NCI-H2081 treated with DMSO at 0.1 percent for 48 hours (cell line): Measurements from ENCODE around the gene CADPS2.
"Not testable (repeated sequence)": the region's sequence is repeated elsewhere in the genome, so short reads cannot be mapped to it uniquely, and the experiment has no call there.

Source experiments
- DNase-seq: peaks from one replicate; lab custom pipeline; 2025; lab: John Stamatoyannopoulos, UW

Gene CADPS2

DNA sequence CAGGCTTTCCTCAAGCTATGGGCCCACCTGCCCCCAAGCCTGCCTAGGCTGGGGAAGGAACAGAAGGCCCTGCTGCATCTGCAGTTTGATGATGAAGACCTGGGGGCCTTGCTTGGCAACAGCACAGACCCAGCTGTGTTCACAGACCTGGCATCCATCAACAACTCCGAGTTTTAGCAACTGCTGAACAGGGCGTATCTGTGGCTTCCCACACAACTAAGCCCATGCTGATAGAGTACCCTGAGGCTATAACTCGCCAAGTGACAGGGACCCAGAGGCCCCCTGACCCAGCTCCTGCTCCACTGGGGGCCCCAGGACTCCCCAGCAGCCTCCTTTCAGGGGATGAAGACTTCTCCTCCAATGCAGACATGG is 36.3 kb downstream of the CADPS2 start:
- DNase-seq = no peak

DNA sequence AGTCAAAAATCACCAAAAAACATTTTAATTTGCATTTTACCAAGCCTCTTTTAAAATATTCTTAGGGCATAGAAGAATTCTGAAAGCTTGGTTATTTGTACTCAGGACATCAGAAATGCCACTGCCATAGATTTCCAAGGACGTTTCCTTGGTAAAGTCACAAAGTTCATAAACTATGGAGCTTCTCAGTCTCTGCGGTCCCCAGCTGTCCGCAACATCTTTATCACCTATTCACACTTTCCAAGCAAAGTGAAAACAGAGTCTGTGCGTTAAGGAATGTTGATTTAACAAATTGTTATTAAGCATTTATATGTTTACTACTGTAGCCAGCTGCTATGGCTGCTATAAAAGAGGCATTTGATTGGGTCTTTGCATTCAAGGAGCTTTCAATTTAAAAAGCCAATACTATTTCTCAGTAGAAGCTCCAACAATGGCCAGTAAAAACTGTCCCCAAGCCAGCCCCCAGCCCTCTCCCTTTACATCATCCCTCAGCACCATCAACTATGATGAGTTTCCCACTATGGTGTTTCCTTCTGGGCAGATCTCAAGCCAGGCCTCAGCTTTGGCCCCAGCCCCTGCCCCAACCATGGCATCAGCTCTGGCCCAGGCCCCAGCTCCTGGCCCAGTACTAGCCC is 36.8 kb downstream of the CADPS2 start:
- no peak for DNase-seq

DNA sequence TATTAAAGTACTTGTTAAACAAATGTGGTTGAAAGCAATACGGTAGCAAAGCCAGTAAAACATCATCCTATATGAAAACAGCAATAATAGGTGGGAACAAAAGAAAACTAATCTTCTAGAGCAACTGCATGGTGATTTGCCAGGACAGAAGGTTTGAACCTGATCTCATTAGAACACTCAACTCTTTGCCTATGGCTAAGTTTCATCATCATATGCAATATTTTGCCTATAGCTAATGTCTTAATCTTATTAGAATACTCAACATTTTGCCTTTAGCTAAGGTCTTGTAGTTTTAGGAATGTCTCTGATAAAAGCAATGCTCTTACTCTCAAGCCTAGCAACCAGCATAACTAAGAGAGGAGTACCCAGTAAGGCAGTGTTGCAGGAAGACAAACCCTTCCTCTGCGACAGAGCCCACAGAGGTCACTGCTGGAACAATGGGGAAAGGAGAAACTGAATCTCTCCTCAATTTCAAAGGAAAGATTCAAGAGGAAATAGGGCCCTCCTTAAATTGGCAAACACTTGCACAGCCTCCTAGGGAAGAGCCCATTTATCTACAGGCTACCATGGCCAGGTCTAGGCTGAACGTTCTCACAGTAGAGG is 38.3 kb downstream of the CADPS2 start:
- DNase-seq = no peak

DNA sequence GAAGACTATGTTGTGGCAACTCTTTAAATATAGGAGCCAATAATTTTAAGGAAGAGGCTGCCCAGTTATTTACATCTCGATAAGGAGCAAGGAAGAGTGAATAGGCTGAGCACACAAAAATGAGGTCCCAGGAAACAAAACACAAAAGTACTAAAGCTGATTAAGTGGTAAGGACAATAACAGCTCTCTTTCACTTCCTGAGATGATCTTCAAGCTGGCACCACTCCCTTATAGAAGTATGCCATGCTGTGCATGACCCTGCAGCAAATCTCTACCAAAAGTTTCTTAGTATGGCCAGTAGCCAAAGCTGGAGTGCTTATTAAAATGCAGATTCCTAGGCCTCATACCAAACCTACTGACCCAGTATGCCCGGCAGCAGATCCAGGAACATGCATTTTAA is 39.7 kb downstream of the CADPS2 start:
- DNase-seq = no peak

DNA sequence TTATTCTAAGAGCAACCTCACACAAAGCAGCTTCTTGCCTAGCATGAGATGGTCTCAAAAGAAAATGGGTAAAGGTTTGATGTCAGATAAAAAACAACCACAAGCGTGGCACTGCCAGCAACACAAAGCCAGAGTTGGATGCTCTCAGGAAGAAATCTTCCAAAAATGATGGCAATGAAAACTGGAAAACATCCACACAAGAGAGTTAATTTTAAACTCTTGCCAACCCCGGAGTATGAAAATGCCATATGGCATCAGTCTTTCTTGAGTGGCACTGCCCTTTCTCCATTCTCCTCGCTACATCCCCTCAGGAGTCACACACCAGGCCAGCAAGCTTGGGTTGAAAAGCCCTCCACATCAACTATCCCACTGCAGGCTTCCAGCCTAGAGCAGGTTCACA is 41.0 kb downstream of the CADPS2 start:
- DNase-seq = no peak

DNA sequence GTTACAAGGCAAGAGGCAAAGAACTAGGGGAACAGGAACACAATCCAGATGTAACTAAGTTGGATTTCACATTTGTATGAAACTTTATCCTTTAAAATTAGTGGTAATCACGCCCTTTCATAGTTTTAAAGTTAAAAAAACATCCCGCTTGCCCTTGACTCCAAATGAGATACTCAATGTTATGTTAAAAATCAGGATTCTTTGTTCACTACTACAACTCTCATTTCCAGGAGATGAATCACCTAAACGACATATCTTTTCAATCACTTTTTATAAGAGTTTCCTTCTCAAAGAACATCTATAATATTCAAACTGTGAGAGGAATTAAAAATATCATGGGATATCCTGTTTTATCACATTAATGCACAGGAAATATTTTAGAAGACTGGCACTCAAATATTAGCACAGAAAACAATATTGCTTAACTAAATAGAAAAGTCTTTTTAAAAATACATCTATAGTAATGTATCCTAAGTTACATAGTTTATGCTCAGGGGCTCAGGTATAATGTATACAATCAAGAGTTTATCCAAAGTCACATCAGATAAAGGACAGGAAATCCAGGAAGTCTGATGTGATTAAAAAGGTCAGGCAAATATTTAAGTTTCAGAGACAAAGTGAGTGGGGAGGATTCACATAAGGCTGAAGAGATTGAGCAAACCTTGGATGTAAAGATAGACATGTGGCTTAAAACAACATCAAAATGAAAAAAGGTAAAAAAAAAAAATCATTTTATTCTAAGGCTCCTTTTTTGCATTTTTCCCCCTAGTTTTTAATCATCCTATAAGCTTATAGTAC is 41.9 kb downstream of the CADPS2 start:
- no peak for DNase-seq

DNA sequence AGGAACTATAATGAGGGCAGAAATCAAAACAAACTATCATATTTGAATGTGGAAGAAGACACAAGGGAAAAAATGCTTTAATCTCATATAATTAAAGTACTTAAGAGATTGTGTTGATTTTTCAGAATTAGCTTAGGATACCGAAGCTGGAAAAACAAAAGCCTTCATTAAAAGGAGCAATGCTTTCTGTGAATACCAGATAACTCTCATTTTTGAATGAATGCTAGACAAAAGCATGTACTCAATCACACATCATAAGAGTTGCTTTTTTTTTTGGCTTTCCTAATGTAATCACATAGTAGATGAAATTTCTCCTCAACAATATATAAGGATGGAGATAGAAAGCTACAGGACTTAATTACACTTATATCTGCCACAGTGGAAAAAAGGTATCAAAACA is 43.3 kb downstream of the CADPS2 start:
- no peak for DNase-seq

DNA sequence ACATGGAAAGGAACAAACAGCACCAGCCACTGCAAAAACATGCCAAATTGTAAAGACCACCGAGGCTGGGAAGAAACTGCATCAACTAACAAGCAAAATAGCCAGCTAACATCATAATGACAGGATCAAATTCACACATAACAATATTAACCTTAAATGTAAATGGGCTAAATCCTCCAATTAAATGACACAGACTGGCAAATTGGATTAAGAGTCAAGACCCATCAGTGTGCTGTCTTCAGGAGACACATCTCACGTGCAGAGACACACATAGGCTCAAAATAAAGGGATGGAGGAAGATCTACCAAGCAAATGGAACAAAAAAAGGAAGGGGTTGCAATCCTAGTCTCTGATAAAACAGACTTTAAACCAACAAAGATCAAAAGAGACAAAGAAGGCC is 50.0 kb downstream of the CADPS2 start:
- DNase-seq = not testable (repeated sequence)

DNA sequence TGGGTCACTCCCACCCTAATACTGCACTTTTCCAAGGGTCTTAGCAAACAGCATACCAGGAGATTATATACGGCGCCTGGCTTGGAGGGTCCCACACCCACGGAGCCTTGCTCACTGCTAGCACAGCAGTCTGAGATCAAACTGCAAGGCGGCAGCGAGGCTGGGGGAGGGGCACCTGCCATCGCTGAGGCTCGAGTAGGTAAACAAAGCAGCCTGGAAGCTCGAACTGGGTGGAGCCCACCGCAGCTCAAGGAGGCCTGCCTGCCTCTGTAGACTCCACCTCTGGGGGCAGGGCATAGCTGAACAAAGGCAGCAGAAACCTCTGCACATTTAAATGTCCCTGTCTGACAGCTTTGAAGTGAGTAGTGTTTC is 51.7 kb downstream of the CADPS2 start:
- not testable (repeated sequence) for DNase-seq

DNA sequence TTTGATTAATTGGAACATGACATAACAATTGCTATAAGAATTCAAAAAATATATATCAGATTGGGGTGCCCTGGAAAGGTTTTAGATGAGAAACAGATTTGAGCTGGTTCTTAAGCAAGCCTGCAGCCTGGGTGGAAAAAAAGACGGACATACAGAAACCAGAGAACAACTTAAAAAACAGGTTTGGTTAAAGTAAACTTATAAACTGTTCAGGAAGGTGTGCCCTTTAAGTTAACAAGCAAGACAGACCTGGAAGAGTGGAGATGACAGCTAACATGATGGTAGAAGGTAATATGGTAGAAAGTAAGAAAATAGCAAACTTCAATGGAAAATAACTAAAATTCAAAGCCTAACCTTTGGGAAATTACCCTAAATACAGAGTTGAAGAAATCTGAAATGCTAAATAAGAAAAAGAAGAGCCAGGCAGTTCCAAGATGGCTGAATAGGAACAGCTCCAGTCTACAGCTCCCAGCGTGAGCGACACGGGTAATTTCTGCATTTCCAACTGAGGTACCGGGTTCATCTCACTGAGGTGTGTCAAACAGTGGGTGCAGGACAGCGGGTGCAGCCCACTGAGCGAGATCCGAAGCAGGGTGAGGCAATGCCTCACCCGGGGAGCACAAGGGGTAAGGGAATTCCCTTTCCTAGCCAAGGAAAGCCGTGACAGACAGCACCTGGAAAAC is 52.2 kb downstream of the CADPS2 start:
- DNase-seq = no peak

DNA sequence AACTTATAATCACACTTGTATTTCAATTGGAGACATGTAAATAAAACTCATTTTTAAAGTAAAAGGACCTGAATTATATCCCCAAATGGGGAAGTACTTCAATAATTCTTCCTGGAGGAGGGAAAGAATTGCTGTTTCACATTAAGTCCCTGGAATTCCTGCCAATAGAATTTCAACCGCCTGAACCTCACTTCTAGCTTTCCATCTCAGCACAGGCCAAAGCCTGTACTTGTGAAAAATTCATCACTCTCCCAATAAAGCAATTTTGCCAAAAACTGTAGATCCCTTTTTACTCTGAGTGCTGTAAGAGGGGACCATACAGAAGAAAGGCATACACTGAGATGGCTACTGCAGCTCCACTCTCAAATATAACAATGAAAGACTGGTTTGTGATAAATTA is 54.8 kb downstream of the CADPS2 start:
- DNase-seq = no peak

DNA sequence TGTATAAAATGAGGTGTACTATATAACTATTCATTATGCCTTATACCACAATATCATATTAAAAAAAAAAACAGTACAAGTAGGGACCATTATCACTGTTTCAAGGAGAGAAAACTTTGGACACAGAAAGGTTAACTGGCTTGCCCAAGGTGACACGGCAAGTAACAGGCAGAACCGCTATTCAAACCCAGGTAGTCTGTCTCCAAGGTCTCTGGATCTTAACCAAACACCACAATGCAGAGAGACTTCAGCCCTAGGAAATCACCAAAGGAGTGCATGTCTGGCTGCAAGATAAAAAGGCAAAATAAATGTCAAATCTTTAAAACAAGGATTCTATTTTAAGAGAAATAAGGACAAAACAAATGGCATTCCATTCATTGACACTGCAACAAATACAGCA is 56.3 kb downstream of the CADPS2 start:
- DNase-seq = no peak

DNA sequence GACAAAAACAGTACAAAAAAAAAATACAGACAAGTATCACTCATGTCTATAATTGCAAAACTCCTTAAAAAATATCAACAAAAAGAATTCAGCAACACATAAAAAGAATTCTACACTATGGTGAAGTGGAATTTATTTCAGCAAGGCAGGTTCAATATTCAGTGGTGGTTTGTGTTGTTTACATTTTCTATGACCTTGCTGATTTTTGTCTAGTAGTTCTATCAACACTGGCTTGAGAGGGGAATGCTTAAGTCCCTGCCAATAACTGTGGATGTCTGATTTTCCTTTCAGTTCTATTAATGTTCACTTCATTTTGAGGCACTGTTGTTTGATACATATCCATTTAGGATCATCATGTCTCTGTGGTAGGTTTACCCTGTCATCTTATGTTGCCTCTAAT is 58.5 kb downstream of the CADPS2 start:
- DNase-seq = no peak

DNA sequence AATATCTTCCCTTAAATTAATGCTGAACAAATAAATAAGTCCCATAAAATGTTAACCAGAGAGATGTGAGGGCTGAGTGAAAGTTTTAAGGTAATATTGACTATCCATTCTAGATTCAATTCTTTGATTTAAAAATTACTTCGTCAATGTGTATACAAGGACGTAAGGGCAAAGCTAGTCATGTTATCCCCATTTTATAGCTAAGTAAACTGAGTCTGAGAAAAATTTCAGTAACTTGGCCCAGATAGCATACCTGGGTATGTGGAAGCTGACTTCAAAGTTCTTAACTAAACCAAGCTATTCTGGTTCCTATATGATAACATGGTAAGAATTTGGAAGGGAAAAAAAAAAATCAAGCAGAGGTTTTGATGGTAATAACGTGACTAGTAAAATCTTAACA is 72.4 kb downstream of the CADPS2 start:
- DNase-seq = no peak

DNA sequence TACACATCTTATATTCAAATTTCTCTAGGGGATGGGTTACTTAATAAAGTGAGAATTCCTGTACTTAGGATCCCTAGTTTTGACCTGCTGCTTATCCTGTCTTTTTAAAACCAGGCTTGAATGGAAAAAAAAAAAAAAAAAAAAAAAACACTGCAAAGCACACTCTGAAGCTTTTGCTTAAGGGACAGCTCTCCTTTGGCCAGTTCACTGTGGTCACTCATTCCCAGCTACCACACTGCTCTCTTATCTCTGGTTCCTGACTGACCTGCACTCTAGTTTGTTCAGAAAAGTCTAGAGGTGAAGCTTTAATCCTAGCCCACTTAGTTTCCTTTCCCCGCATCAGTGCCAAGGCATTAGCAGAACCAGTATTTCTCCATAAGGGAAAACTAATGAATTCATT is 82.4 kb downstream of the CADPS2 start:
- no peak for DNase-seq

DNA sequence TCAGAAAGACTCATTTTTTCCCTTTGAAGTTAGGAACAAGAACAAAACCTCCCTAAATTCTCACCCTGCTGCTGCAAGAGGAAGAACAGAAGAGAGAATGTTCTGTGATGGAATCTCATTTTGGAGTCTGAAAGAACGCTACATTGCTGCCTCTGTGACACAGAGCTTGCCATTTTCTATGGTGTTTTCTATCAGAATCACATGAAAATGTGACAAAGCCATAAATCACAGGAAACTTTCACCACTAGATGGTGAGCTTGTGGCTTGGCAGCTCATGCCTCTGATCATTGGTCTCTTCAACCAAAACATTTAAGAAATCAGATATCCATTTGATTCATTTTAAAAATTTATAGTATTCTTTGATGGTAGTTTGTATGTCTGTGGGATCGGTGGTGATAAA is 82.9 kb downstream of the CADPS2 start:
- DNase-seq = no peak

DNA sequence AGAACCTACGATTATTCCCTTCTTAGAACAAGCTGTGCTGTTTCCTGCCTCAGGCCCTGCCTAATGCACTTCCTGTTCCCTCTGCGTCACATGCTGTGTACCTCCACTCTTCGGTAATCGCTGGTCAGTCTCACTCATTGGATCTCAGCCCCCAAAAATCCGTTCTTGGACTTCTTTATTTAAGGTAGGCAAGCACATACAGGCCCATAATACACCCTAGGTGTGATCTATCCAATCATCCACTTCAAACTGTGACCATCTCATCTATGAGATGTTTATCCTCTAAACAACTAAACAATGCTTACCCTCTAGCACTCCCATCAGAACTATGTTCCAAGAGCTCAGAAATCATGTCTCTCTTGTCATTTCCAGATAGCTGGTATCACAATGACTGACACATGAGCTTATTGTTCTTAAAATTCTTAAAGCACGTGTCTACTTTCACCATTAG is 83.9 kb downstream of the CADPS2 start:
- no peak for DNase-seq

DNA sequence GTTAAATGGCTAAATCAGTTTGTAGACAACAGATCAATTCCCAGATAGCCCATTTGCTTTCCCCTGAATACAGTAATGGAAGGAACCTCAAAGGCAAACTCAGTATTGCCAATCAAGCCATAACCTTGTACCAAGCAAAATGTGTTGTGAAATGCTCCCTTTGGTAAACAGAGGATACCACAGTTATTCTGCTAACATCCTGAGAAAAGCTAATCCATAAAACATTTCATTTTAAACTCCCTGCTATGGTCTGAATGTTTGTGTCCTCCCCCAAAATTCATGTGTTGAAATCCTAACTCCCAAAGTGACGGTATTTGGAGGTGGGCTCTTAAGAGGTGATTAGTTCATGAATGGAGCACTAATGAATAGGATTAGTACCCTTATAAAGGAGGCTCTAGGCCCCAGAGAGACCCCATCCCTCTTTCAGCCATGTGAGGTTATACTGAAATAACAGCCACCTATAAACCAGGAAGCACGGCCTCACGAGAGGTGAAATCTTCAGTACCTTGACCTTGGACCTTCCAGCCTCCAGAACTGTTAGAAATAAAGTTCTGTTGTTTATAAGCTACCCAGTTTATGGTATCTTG is 94.2 kb downstream of the CADPS2 start:
- DNase-seq = no peak

DNA sequence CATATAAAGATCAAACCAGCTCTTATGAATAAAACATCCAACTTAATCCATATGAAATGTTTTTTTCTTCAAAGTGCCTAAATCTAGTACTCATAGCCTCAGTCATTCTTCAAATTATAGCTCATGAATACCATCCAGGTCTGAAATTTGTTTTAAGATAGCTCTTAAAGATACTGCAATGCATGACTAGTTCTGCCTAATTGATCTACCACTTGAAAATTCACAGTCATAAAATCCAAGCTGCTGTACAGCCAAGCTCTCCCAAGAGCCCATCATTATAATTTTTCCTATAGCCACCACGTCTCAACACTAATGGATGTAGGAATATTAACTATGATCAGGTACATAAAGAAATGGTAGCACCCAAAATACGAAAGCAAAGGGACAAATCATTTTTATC is 95.7 kb downstream of the CADPS2 start:
- no peak for DNase-seq

DNA sequence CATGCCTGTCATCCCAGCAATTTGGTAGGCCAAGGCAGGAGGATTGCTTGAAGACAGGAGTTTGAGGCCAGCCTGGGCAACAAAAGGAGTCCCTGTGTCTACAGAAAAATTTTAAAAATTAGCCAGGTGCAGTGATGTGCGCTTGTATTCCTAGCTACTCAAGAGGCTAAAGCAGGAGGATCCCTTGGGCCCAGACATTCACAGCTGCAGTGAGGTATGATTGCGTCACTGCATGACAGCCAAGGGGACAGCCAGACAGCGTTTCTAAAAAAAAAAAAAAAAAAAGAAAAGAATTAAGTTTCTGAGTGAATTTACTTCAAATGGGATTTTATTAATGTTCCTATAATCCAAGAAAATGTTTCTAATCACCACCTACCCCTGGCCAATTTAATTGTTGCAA is 96.1 kb downstream of the CADPS2 start:
- DNase-seq = no peak

DNA sequence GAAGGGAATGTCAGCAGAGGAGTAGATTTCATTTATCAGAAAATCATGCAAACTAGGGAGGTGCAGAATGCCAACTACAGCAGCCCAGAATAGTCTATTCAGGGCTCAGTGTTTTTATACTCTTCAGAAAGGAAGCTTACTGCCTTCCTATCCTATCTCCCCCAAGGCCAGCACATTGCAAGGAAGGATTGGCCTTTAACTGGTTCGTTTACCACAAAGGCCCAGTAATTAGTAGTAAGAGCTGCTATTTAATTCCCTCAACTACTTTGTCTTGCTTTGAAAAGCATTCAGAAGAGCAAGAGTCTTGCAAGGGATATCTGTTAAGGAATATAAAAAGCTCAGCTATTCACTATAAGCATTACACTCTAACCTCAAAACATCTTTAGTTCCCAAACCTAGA is 97.1 kb downstream of the CADPS2 start:
- no peak for DNase-seq

DNA sequence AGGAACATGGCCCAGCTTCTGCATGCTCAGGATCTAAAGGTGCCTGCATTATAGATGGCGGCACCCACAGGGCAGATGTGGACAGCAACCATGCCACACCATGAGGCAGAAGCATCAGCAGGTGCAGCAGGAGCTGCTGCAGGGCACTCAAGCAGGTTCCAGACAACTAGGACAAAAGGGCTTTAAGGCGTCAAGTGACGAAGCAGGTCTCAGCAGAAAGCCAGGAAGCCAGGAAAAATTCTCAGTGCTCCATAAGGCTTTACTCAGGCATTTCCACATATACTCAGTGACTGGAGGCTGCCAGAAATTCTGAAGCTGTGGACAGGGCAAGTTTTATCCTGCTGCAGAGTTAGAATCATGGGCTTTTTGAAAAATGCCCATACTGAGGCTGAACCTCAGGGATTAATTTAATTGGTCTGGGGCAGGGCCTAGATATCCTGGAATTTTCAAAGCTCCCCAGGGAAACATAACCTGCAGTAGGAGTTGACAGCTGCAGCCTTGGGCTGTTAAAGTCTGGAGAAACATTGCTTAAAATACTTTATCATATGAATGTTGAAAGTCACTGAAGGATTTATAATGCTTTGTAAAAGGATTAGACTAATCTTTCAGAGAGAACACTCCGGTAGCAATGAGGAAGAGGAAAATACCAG is 115.4 kb downstream of the CADPS2 start:
- no peak for DNase-seq
